Upper lobe of left lung (tissue), 4 donors: ENCODE measurements around the gene PRRG1.

Experiments
- CTCF ChIP-seq, 6 experiments: fragments of 450-650 bp in 4 of 6; fragments of 200-600 bp in 2 of 6; sonication (generic) in 2 of 6; IDR thresholded peaks; one replicate each; pipeline ENCODE4 v1.5.1; 2016 to 2019; ENCODE audit warnings: antibody characterized with exemption in 6 of 6
- EP300 ChIP-seq, 4 donors: sonication (generic); formaldehyde crosslinking; IDR thresholded peaks; one replicate each; pipeline ENCODE4 v1.5.1; 2017; ENCODE audit warnings: antibody characterized with exemption in 4 of 4, control low read depth in 2 of 4
- POLR2A ChIP-seq, 4 donors: fragments of 450-650 bp; IDR thresholded peaks; one replicate each; pipeline ENCODE4 v1.5.1; 2016 to 2017; ENCODE audit warnings: antibody characterized with exemption in 4 of 4, mild to moderate bottlenecking in 2 of 4
- POLR2AphosphoS5 ChIP-seq, 2 donors: sonication (generic); formaldehyde crosslinking; IDR thresholded peaks; one replicate each; pipeline ENCODE4 v1.5.1; 2017; ENCODE audit warnings: antibody characterized with exemption in 2 of 2

- TF ChIP-seq POLR2AphosphoS5 (IDR thresholded peaks at IDR 0.05) (no peak), CTCF (IDR thresholded peaks at IDR 0.05) (no peak), POLR2A (IDR thresholded peaks at IDR 0.05) (no peak), EP300 (IDR thresholded peaks at IDR 0.05) (no peak)
These were observed 125.3 kb downstream of the PRRG1 start for GRCh38 chrX:37474478-37474877.
